22Rv1 (cell line): ENCODE results near the gene URB2.

Source experiments
- H3K27ac ChIP-seq: fragments of 450-650 bp; 2 replicates; pipeline ENCODE4 v1.5.1; 2017
- CTCF ChIP-seq: fragments of 450-650 bp; IDR thresholded peaks from 2 replicates; pipeline ENCODE4 v1.5.1; 2017; ENCODE audit warnings: mild to moderate bottlenecking
- ZFX ChIP-seq: fragments of 450-650 bp; IDR thresholded peaks from 2 replicates; pipeline ENCODE4 v1.6.1; 2017; ENCODE audit warnings: antibody characterized with exemption, borderline replicate concordance

The URB2 gene

DNA sequence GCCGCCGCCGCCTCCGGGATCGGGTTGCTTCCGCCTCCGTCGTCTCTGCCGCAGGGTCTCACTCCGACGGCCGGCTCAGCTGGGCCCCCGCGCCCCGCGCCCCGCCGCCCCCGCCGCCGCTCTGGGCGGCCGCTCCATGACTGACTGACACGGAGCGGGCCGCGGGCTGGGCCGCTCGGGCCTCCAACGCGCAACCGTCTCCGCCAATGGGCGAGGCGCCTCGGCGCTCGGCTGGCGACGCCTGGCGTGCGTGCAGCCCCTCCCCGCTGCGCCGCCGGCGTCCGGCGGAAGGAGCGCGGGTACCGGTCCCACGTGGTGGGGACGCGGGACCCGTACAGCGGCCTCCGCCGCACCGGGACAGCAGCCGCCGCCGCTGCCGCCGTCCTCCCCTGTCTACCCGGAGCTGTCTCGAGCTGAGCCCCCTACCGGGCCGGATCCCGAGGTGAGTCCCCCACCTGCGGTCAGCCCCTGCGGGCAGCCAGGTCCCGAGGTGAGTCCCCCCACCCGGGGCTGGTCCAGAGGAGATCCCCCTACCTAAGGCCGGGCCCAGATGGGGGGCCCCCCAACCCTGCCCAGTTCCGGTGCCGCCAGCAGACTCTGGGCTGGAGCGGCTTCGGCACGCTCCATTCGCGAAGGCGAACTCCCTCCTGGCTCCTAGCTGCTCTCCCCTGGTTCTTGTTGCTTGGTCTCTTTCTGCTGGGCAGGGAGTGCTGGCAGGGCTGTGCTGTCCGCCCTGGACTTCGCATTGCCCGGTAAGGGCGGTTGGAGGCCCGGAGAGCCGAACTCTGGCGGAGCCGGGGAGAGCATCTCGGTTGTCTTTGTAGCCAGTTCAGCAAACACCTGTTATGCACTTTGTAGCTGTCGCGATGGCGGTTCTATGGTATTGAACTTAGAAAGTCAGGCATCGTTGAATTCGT, at the start of gene URB2, which contains the start of gene TAF5L:
Gene URB2 (plus strand): TSS at position 333 of the 917 bp plus-strand sequence. CDS start 1,387 bp downstream, outside the sequence.
Gene TAF5L (minus strand): TSS at position 208 of the 917 bp plus-strand sequence. CDS start 11,640 bp downstream, outside the sequence.
- no peak for TF ChIP-seq ZFX
- TF ChIP-seq CTCF = 0 out of 2 replicates have a peak, but pooled peaks have one; percentile 7
- peak within 1 kb of the TSS; percentile 86 for H3K27ac ChIP-seq

DNA sequence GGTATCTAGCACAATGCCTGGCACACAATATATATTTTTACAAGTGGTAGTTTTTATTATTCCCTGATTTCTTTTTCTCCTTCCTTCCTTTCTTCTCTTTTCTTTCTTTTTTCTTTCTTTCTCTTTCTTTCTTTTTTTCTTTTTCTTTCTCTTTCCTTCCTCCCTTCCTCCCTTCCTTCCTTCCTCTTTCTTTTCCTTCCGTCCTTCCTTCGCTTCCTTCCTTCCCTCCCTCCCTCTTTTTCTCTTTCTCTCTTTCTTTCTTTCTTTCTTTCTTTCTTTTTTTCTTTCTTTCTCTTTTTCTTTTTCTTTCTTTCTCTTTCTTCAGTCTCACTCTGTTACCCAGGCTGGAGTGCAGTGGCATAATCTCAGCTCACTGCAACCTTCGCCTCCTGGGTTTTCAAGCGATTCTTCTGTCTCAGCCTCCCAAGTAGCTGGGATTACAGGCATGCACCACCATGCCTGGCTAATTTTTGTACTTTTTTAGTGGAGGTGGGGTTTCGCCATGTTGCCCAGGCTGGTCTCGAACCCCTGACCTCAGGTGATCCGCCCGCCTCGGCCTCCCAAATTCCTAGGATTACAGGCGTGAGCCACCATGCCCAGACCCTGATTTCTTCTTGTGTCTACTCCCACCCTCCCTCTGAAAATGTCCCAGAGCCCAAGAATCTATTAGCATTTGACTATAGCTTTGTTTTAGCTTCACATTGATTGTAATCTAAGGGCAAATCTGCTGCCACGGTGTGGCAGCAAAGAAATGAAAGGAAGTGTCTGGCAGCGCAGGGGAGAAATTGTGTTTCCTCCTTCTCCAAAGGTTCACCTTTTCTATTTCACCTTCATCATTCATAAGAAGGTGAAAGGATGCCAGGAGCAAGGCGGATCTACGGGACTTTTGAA, 47.6 kb upstream of the URB2 start:
- TF ChIP-seq ZFX = no peak
- peak; percentile 15 for TF ChIP-seq CTCF
- H3K27ac ChIP-seq = peak overlapping the region; percentile 21; the same call in 1 of the 2 replicates

DNA sequence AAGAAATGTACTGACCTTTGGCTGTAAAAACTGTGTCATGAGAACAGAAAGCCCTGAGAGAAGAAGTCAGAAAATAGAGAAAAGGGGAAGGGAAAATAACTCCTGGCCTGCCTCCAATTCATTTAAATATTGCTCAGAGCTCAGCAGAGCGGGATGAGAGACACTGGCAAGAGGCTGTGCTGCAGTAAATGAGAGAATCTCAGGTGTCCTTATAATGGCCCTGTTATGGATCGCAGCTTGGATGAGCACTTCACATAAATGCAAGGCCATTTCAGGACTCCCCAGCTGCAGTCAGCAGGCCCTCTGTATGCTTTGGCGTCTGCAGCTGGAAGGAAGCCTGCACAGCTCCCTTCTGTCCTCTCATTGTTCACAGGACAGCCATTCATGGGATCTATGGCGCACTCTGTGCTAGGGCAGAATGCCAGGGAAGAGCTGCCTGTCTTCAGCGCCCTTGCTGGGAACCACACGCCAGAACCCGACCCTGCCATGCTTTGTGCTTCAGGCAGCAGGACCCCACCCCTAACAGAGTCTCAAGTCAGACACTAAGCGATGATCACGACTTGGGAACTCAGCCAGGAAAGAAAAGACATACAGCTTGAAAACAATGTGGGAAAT, 46.9 kb upstream of the URB2 start:
- TF ChIP-seq ZFX (no peak), CTCF (no peak)
- peak overlapping the region; percentile 21; the same call in 1 of the 2 replicates for H3K27ac ChIP-seq

- TF ChIP-seq CTCF (no peak), ZFX (no peak)
- H3K27ac ChIP-seq = no peak overlapping the region
These were observed 44.6 kb upstream of the URB2 start for GRCh38 chr1:229581485-229581884.

GRCh38 chr1:229582011-229582694, 43.9 kb upstream of the URB2 start:
- TF ChIP-seq ZFX (no peak), CTCF (no peak)
- no peak overlapping the region for H3K27ac ChIP-seq

DNA sequence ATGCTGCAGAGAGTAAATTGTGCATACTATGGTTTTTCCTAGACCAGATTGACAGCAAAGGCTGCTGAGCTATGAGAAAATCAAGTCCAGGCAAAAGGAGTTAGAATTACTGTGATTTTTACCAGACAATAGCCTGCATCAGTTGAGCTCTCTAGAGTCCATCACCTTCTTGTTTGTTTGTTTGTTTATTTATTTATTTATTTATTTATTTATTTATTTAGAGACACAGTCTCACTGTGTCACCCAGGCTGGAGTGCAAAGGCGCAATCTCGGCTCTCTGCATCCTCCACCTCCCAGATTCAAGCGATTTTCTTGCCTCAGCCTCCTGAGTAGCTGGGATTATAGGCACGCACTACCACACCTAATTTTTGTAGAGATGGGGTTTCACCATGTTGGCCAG, 43.3 kb upstream of the URB2 start:
- no peak overlapping the region for H3K27ac ChIP-seq
- no peak for TF ChIP-seq CTCF
- TF ChIP-seq ZFX = no peak
